WTC11 (cell line): ENCODE results near the gene NEK8. TPM values are rescaled to one million over a fixed set of nuclear protein-coding genes. Genes with fewer than 3 reads are reported as not detected.

Experiments used
- ATAC-seq: fragments of 200-7000 bp; cut with Tn5 transposase; 2 replicates; pipeline ENCODE4 v1.10.0; 2021; ENCODE audit warnings: mild to moderate bottlenecking, moderate library complexity
- CTCF ChIA-PET: fragments of 300-600 bp; sonication (Branson Sonifier 250); formaldehyde crosslinking; loops from one replicate; lab custom pipeline; 2021; ENCODE audit warnings: antibody characterized with exemption; lab: Charles Lee
- POLR2A ChIA-PET: fragments of 350-600 bp; sonication (Branson Sonifier 250); formaldehyde crosslinking; loops from one replicate; lab custom pipeline; 2021; ENCODE audit warnings: antibody characterized with exemption; lab: Charles Lee
- DNase-seq: peaks from one replicate; pipeline ENCODE4 v3.0.0; 2021; ENCODE audit warnings: low spot score
- H3K27ac Mint-ChIP-seq: 2 replicates; pipeline ENCODE4 v1.8.0; 2021; ENCODE audit warnings: mixed read lengths
- H3K27me3 Mint-ChIP-seq: 2 replicates; pipeline ENCODE4 v1.8.0; 2021; ENCODE audit warnings: low read depth, mild to moderate bottlenecking, moderate library complexity, mixed read lengths
- H3K36me3 Mint-ChIP-seq: 2 replicates; pipeline ENCODE4 v1.8.0; 2021; ENCODE audit warnings: mixed read lengths
- H3K4me1 Mint-ChIP-seq: 2 replicates; pipeline ENCODE4 v1.8.0; 2022; ENCODE audit warnings: mixed read lengths
- H3K4me3 Mint-ChIP-seq: 2 replicates; pipeline ENCODE4 v1.8.0; 2021; ENCODE audit warnings: mild to moderate bottlenecking, moderate library complexity, mixed read lengths
- H3K9me3 Mint-ChIP-seq: 2 replicates; pipeline ENCODE4 v1.8.0; 2021; ENCODE audit warnings: mixed read lengths
- CBFB ChIP-seq: sonication (generic); formaldehyde crosslinking; IDR thresholded peaks from 2 replicates; pipeline ENCODE4 v1.8.1; 2022; ENCODE audit warnings: mild to moderate bottlenecking, low read depth, missing genetic modification reagents
- ELF4 ChIP-seq: sonication (generic); formaldehyde crosslinking; IDR thresholded peaks from 2 replicates; pipeline ENCODE4 v1.8.1; 2022; ENCODE audit warnings: low read depth, mild to moderate bottlenecking, moderate library complexity, missing genetic modification reagents
- EMX1 ChIP-seq: fragments of 250-450 bp; sonication (Bioruptor Pico); IDR thresholded peaks from 2 replicates; pipeline ENCODE4 v1.8.0; 2021; ENCODE audit warnings: mild to moderate bottlenecking
- ETV6 ChIP-seq: sonication (generic); formaldehyde crosslinking; IDR thresholded peaks from 2 replicates; pipeline ENCODE4 v1.8.1; 2022; ENCODE audit warnings: mild to moderate bottlenecking, missing genetic modification reagents
- FOXJ3 ChIP-seq: sonication (generic); formaldehyde crosslinking; IDR thresholded peaks from 2 replicates; pipeline ENCODE4 v1.9.0; 2021; ENCODE audit warnings: missing genetic modification reagents, mild to moderate bottlenecking, borderline replicate concordance
- GTF2I ChIP-seq: fragments of 250-450 bp; sonication (Bioruptor Pico); conservative IDR thresholded peaks from 2 replicates; pipeline ENCODE4 v1.4.0; 2021; ENCODE audit warnings: mild to moderate bottlenecking
- HMGA2 ChIP-seq: fragments of 250-450 bp; sonication (Bioruptor Pico); IDR thresholded peaks from 2 replicates; pipeline ENCODE4 v1.4.0; 2021; ENCODE audit warnings: mild to moderate bottlenecking, moderate library complexity
- IRF2 ChIP-seq: sonication (generic); formaldehyde crosslinking; IDR thresholded peaks from 2 replicates; pipeline ENCODE4 v1.8.0; 2022; ENCODE audit warnings: low read depth, missing genetic modification reagents, borderline replicate concordance
- NR2C2 ChIP-seq: sonication (generic); formaldehyde crosslinking; IDR thresholded peaks from 2 replicates; pipeline ENCODE4 v1.8.0; 2022; ENCODE audit warnings: mild to moderate bottlenecking, missing genetic modification reagents
- OVOL2 ChIP-seq: fragments of 250-450 bp; sonication (Bioruptor Pico); IDR thresholded peaks from 2 replicates; pipeline ENCODE4 v1.9.0; 2021; ENCODE audit warnings: mild to moderate bottlenecking, borderline replicate concordance
- SP1 ChIP-seq: sonication (generic); formaldehyde crosslinking; conservative IDR thresholded peaks from 2 replicates; pipeline ENCODE4 v1.8.1; 2022; ENCODE audit warnings: missing genetic modification reagents
- TEAD1 ChIP-seq: sonication (generic); formaldehyde crosslinking; IDR thresholded peaks from 2 replicates; pipeline ENCODE4 v1.8.0; 2022; ENCODE audit warnings: mild to moderate bottlenecking, missing genetic modification reagents
- ZNF219 ChIP-seq: sonication (generic); formaldehyde crosslinking; IDR thresholded peaks from 2 replicates; pipeline ENCODE4 v1.8.0; 2023; ENCODE audit warnings: missing genetic modification reagents, mild to moderate bottlenecking, borderline replicate concordance
- total RNA-seq: library from RNA; stranded (reverse); gene quantifications from 3 replicates; pipeline ENCODE4 v1.2.3, GENCODE V29; 2021
- TF ChIP-seq, protein P1 (sequence below): sonication (generic); formaldehyde crosslinking; IDR thresholded peaks from 2 replicates; pipeline ENCODE4 v1.8.0; 2023; ENCODE audit warnings: missing genetic modification reagents
- TF ChIP-seq, protein P2 (sequence below): sonication (generic); formaldehyde crosslinking; conservative IDR thresholded peaks from 2 replicates; pipeline ENCODE4 v1.8.1; 2022; ENCODE audit warnings: mild to moderate bottlenecking, missing genetic modification reagents
- TF ChIP-seq, protein P3 (sequence below): sonication (generic); formaldehyde crosslinking; IDR thresholded peaks from 2 replicates; pipeline ENCODE4 v1.8.1; 2022; ENCODE audit warnings: missing genetic modification reagents, borderline replicate concordance
- TF ChIP-seq, protein P4 (sequence below): fragments of 250-450 bp; sonication (Bioruptor Pico); IDR thresholded peaks from 2 replicates; pipeline ENCODE4 v2.1.2; 2022; ENCODE audit warnings: mild to moderate bottlenecking, moderate library complexity
- TF ChIP-seq, protein P5 (sequence below): fragments of 250-450 bp; sonication (Bioruptor Pico); IDR thresholded peaks from 2 replicates; pipeline ENCODE4 v1.9.0; 2021; ENCODE audit warnings: moderate library complexity, mild to moderate bottlenecking, inconsistent platforms, borderline replicate concordance
- TF ChIP-seq, protein P6 (sequence below): sonication (generic); formaldehyde crosslinking; IDR thresholded peaks from 2 replicates; pipeline ENCODE4 v1.8.0; 2023; ENCODE audit warnings: mild to moderate bottlenecking, missing genetic modification reagents
- TF ChIP-seq, protein P7 (sequence below): sonication (generic); formaldehyde crosslinking; IDR thresholded peaks from 2 replicates; pipeline ENCODE4 v1.8.1; 2023; ENCODE audit warnings: mild to moderate bottlenecking, missing genetic modification reagents, moderate library complexity
- TF ChIP-seq, protein P8 (sequence below): sonication (generic); formaldehyde crosslinking; IDR thresholded peaks from 2 replicates; pipeline ENCODE4 v1.8.0; 2022; ENCODE audit warnings: mild to moderate bottlenecking, missing genetic modification reagents

The NEK8 gene
- total RNA-seq, 1 experiment from 2014 or later = 25.0 TPM

DNA sequence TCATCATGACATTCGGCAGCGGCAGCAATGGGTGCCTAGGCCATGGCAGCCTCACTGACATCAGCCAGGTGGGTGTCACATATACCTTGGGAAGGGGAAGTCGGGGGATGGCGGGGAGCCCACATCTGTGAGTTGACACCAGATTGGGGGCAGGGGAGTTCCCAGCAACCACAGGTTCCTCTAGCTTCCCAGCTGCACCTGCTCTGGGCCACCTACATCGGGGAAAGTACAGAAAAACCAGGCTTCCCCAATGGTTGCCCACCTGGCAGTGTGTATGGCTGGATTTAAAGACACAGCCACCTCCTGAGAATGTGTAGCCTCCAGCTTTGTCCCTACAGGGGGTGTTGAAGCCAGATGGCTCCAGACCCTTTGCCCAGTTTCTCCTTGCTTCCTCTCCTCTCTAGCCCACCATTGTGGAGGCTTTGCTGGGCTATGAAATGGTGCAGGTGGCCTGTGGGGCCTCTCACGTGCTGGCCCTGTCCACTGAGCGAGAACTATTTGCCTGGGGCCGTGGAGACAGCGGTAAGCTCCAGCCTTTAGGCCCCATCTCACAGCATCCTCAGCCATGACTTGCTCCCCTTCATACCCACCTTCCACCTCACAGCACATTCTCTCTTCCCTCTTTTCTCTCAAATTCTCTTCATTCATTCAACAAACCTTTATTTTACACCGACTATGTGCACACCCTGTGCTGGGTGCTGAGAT is 10.2 kb downstream of the NEK8 start:
- Mint-ChIP-seq H3K4me1 (peaks cover 13% of the 10 kb centered on the region), H3K9me3 (no peaks in the 10 kb centered on the region), H3K36me3 (peaks cover 21% of the 10 kb centered on the region), H3K27ac (peak overlapping the region; percentile 57; the same call in 1 of the 2 replicates), H3K27me3 (no peaks in the 10 kb centered on the region), H3K4me3 (no peak overlapping the region)
- CTCF ChIA-PET = interaction anchor here (0.7 kb wide), 1 partner anchor 110 kb away, joined by 3 read pairs; no protein-coding TSS in a partner anchor
- TF ChIP-seq, protein P1, sequence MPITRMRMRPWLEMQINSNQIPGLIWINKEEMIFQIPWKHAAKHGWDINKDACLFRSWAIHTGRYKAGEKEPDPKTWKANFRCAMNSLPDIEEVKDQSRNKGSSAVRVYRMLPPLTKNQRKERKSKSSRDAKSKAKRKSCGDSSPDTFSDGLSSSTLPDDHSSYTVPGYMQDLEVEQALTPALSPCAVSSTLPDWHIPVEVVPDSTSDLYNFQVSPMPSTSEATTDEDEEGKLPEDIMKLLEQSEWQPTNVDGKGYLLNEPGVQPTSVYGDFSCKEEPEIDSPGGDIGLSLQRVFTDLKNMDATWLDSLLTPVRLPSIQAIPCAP (CRISPR knock-in tag) = no peak
- TF ChIP-seq ELF4 (CRISPR knock-in tag) (no peak), ZNF219 (no peak), CBFB (CRISPR knock-in tag) (no peak), OVOL2 (CRISPR knock-in tag) (no peak), ETV6 (CRISPR knock-in tag) (no peak), IRF2 (CRISPR knock-in tag) (no peak), FOXJ3 (CRISPR knock-in tag) (no peak), GTF2I (CRISPR knock-in tag) (no peak), SP1 (CRISPR knock-in tag) (no peak)
- TF ChIP-seq, protein P2, sequence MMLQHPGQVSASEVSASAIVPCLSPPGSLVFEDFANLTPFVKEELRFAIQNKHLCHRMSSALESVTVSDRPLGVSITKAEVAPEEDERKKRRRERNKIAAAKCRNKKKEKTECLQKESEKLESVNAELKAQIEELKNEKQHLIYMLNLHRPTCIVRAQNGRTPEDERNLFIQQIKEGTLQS (CRISPR knock-in tag) = no peak
- TF ChIP-seq, protein P3, sequence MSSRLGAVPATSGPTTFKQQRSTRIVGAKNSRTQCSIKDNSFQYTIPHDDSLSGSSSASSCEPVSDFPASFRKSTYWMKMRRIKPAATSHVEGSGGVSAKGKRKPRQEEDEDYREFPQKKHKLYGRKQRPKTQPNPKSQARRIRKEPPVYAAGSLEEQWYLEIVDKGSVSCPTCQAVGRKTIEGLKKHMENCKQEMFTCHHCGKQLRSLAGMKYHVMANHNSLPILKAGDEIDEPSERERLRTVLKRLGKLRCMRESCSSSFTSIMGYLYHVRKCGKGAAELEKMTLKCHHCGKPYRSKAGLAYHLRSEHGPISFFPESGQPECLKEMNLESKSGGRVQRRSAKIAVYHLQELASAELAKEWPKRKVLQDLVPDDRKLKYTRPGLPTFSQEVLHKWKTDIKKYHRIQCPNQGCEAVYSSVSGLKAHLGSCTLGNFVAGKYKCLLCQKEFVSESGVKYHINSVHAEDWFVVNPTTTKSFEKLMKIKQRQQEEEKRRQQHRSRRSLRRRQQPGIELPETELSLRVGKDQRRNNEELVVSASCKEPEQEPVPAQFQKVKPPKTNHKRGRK = no peak
- TF ChIP-seq, protein P4, sequence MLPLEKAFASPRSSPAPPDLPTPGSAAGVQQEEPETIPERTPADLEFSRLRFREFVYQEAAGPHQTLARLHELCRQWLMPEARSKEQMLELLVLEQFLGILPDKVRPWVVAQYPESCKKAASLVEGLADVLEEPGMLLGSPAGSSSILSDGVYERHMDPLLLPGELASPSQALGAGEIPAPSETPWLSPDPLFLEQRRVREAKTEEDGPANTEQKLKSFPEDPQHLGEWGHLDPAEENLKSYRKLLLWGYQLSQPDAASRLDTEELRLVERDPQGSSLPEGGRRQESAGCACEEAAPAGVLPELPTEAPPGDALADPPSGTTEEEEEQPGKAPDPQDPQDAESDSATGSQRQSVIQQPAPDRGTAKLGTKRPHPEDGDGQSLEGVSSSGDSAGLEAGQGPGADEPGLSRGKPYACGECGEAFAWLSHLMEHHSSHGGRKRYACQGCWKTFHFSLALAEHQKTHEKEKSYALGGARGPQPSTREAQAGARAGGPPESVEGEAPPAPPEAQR (CRISPR knock-in tag) = no peak
- TF ChIP-seq, protein P5, sequence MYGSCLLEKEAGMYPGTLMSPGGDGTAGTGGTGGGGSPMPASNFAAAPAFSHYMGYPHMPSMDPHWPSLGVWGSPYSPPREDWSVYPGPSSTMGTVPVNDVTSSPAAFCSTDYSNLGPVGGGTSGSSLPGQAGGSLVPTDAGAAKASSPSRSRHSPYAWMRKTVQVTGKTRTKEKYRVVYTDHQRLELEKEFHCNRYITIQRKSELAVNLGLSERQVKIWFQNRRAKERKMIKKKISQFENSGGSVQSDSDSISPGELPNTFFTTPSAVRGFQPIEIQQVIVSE (CRISPR knock-in tag) = no peak
- POLR2A ChIA-PET = interaction anchor here (0.8 kb wide), 1 partner anchor 12 kb away, joined by 3 read pairs; the partner anchor contains the start of gene TLCD1
- no peak for DNase-seq
- no peak for ATAC-seq

DNA sequence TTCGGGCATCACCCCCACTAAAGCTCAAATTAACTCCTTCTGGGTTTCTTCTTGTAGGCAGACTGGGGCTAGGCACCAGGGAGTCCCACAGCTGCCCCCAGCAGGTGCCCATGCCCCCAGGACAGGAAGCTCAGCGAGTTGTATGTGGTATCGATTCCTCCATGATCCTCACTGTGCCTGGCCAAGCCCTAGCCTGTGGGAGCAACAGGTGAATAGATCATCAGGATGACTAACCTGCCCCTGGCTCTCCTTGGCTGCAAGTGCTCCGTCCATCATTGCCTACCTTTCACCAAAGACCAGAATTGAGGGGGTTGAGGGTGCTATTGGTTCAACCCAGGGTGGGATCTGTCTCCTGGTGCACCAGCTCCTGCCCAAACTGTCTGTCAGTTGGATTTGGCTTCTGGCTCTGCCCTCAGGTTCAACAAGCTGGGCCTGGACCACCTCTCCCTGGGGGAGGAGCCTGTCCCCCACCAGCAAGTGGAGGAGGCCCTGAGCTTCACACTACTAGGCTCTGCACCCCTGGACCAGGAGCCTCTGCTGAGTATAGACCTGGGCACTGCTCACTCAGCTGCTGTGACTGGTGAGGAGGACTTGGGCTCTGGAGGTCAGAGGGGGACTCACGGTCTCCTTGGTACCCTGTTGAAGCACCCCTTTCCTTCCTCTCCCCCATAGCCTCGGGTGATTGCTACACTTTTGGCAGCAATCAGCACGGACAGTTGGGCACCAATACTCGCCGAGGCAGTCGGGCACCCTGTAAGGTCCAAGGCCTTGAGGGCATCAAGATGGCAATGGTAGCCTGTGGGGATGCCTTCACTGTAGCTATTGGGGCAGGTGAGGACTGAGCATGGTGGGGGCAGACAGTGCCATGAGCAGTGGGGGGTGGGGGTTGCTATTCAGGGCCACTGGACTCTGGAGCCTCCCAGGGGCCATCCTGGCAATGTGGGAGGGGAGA is 12.1 kb downstream of the NEK8 start:
- no peaks in the 10 kb centered on the region for H3K9me3 Mint-ChIP-seq
- H3K27ac Mint-ChIP-seq = no peak overlapping the region
- DNase-seq (no peak), ATAC-seq (no peak)
- H3K4me3 Mint-ChIP-seq = no peak overlapping the region
- ChIA-PET POLR2A (interaction anchor here (0.6 to 13.5 kb wide), 2 partner anchors 14 to 29 kb away, joined by 3 to 310 read pairs; partner anchors contain the start of genes NEK8, PROCA1 and TLCD1), CTCF (interaction anchor here (0.6 to 13.9 kb wide), 3 partner anchors 9 to 73 kb away, joined by 4 to 541 read pairs (median 6); partner anchors contain the start of genes NEK8 and TLCD1)
- H3K27me3 Mint-ChIP-seq = no peaks in the 10 kb centered on the region
- H3K4me1 Mint-ChIP-seq = peaks cover 13% of the 10 kb centered on the region
- peaks cover 16% of the 10 kb centered on the region for H3K36me3 Mint-ChIP-seq
- TF ChIP-seq NR2C2 (CRISPR knock-in tag) (no peak), EMX1 (no peak), HMGA2 (no peak), TEAD1 (CRISPR knock-in tag) (no peak)
- TF ChIP-seq, protein P6, sequence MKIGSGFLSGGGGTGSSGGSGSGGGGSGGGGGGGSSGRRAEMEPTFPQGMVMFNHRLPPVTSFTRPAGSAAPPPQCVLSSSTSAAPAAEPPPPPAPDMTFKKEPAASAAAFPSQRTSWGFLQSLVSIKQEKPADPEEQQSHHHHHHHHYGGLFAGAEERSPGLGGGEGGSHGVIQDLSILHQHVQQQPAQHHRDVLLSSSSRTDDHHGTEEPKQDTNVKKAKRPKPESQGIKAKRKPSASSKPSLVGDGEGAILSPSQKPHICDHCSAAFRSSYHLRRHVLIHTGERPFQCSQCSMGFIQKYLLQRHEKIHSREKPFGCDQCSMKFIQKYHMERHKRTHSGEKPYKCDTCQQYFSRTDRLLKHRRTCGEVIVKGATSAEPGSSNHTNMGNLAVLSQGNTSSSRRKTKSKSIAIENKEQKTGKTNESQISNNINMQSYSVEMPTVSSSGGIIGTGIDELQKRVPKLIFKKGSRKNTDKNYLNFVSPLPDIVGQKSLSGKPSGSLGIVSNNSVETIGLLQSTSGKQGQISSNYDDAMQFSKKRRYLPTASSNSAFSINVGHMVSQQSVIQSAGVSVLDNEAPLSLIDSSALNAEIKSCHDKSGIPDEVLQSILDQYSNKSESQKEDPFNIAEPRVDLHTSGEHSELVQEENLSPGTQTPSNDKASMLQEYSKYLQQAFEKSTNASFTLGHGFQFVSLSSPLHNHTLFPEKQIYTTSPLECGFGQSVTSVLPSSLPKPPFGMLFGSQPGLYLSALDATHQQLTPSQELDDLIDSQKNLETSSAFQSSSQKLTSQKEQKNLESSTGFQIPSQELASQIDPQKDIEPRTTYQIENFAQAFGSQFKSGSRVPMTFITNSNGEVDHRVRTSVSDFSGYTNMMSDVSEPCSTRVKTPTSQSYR (CRISPR knock-in tag) = no peak
- TF ChIP-seq, protein P7, sequence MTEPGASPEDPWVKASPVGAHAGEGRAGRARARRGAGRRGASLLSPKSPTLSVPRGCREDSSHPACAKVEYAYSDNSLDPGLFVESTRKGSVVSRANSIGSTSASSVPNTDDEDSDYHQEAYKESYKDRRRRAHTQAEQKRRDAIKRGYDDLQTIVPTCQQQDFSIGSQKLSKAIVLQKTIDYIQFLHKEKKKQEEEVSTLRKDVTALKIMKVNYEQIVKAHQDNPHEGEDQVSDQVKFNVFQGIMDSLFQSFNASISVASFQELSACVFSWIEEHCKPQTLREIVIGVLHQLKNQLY = no peak
- TF ChIP-seq, protein P8, sequence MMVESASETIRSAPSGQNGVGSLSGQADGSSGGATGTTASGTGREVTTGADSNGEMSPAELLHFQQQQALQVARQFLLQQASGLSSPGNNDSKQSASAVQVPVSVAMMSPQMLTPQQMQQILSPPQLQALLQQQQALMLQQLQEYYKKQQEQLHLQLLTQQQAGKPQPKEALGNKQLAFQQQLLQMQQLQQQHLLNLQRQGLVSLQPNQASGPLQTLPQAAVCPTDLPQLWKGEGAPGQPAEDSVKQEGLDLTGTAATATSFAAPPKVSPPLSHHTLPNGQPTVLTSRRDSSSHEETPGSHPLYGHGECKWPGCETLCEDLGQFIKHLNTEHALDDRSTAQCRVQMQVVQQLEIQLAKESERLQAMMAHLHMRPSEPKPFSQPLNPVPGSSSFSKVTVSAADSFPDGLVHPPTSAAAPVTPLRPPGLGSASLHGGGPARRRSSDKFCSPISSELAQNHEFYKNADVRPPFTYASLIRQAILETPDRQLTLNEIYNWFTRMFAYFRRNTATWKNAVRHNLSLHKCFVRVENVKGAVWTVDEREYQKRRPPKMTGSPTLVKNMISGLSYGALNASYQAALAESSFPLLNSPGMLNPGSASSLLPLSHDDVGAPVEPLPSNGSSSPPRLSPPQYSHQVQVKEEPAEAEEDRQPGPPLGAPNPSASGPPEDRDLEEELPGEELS (CRISPR knock-in tag) = no peak
